ENCODE measurements around the gene MRPL57.
"Not testable (repeated sequence)": the region's sequence is repeated elsewhere in the genome, so short reads cannot be mapped to it uniquely, and the experiment has no call there.

The MRPL57 gene

DNA sequence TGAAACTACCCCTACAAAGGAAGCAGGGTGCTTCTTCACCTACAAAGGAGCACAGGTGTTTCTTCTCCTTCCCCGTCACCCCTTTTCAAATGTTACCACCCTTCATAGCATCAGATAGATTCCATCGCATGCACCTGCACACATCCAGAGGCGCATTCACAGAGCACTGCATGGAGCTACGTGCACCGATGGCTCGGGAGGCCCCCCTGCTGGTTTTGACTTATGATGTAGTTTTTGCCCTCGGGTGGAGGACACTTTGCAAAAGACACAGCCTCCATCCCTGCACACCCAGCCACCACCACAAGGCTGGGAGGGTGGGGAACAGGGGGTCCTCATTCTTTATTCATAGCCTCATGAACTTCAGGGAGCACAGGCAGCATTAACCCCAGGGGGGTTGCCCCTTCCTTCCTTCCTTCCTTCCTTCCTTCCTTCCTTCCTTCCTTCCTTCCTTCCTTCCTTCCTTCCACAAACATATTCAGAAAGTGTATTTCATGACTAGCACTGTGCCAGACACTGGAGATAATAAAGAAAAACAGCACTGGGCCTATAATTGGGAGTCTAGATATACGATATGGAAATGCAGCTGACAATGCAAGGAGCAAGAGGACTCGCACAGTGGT, 21.3 kb downstream of the MRPL57 start:
- DNase-seq (ENCODE audit: low spot score) = not testable (repeated sequence)

GRCh38 chr13:21198391-21198790, 21.9 kb downstream of the MRPL57 start:
- DNase-seq (ENCODE audit: low spot score) = not testable (repeated sequence)

- DNase-seq (ENCODE audit: low spot score) = not testable (repeated sequence)
These were observed 25.2 kb downstream of the MRPL57 start for GRCh38 chr13:21201456-21202190.

DNA sequence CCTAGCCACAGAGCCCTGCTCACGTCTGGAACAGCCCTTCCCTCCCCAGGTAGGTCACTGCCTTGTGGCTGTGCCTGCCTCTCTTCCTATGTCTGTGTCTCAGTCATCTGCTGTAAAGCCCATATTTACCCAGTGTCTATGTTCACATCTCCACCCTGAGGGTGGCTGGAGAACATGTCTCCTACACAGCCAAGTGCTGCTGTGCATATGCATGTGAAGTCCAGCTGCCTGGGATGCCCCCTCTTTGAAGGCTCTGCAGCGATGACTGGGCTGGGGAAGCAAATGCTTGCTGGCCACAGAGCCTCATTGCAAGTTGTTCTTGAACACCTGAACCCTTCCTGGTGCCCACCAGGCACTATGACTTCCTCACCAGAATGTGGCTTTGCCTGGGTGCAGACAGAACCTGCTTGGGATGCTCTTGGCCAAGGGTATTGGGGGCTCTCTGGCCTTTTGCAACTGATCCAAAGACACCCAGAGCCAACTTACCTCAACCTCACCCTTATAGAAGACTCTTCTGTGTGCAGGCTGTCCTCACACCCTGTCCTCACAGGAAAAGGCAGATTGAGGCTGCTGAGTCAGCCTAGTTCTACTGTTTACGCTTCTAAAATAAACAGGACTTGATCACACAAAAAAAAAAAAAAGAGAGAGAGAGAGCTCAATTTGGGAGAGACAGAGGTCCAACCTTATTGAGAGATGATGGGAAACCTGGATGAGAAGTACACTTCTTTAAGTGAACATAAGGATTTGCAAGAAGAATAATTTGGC, 26.5 kb downstream of the MRPL57 start:
- DNase-seq (ENCODE audit: low spot score) = no peak

- DNase-seq (ENCODE audit: low spot score) = no peak
These were observed 32.2 kb downstream of the MRPL57 start for GRCh38 chr13:21208652-21209154.

DNA sequence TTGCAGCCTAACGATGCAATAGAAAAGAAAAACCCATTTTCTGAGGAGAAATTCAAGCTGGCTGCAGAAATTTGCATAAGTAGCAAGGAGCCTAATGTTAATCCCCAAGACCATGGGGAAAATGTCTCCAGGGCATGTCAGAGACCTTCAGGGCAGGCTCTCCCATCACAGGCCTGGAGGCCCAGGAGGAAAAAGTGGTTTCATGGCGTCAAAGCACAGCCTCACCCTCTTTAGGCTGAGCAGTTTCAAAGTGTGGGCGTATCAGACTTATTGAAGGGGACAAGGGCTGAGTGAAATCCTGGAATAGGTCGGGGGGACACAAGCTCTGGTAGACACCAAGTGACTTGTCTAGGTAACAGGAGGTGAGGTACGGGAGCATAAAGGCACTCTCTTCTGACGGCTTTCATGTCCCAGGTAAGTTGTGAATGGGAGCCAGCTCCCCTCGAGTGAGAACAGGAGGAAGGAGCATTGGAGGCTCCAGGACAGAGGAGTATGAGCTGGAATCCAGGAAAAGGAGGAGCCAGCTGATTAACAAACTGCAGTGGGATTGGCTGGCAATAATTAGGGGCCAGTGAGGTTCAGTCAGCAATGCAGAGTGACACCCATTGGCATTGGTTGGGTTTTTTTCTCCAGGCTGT, 35.8 kb downstream of the MRPL57 start:
- no peak for DNase-seq (ENCODE audit: low spot score)

GRCh38 chr13:21215419-21215818, 39.0 kb downstream of the MRPL57 start:
- not testable (repeated sequence) for DNase-seq (ENCODE audit: low spot score)

DNA sequence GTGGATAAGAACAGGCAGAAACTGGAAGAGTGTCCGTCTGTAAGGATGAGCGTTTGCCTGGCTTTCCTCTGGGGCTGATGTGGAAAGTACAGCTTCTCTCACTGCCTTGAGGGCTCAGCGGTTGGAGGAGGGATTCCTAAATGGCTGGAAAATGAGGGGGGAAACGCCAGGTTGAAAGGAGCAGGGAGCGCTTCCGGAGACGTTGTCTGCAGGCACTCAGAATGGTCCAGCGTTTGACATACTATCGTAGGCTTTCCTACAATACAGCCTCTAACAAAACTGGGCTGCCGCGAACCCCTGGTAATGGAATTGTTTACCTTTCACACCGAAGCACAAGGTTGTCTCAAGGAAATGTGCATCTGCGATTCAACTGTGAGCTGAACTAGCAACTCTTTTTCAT, 39.9 kb downstream of the MRPL57 start:
- no peak for DNase-seq (ENCODE audit: low spot score)

GRCh38 chr13:21218351-21219035, 42.0 kb downstream of the MRPL57 start:
- DNase-seq (ENCODE audit: low spot score) = no peak

DNA sequence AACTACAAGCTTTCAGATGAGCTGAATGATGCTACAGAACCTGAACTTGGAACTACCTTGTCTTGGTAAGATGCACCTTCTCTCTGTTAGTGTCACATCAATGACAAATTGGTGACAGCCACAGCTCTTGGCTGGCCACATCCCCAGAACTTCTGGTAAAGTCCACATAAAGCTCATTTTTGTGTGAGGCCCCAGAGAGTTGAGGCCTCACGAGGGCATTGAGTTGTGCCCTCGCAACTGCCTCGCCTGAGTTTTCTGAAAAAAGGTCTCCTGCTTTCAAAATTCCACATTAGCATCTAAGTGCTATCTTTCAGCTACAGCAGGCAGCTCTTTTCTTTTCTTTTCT, 42.6 kb downstream of the MRPL57 start:
- DNase-seq (ENCODE audit: low spot score) = no peak

- DNase-seq (ENCODE audit: low spot score) = not testable (repeated sequence)
These were observed 43.3 kb downstream of the MRPL57 start for GRCh38 chr13:21219716-21220115.

GRCh38 chr13:21221268-21221667, 44.8 kb downstream of the MRPL57 start:
- DNase-seq (ENCODE audit: low spot score) = no peak

DNA sequence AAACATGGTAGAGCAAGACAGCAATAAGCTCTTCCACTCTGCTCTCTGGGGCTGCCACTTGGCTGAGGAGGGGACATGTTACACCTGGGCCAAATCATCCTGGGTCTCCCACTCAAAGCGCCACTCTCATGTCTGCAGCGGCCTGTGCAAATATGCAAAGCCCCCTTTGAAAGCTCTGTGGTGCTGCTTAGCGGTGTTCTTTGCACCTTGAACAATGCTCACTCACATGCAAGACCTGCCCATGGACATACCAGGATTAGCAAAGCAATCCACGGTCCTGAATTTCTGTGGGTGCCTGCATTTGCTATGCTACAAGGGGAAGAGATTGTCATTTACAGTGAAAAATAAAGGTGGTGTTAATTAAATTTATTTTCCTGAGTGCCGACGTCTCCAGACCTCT, 48.6 kb downstream of the MRPL57 start:
- no peak for DNase-seq (ENCODE audit: low spot score)

GRCh38 chr13:21225841-21226581, 49.6 kb downstream of the MRPL57 start:
- DNase-seq (ENCODE audit: low spot score) = no peak

GRCh38 chr13:21227917-21228316, 51.5 kb downstream of the MRPL57 start:
- no peak for DNase-seq (ENCODE audit: low spot score)

Measured in left forelimb (tissue), 1 donor.